ENCODE measurements around the gene VPS37B. TPM values are rescaled to one million over a fixed set of nuclear protein-coding genes. Genes with fewer than 3 reads are reported as not detected.

Gene VPS37B
- total RNA-seq, 1 experiment from 2014 or later: 12.3 TPM

GRCh38 chr12:122845865-122846621 is 49.9 kb downstream of the VPS37B start:
- H3K27me3 Mint-ChIP-seq (ENCODE audit: low read depth): peaks cover 11% of the 10 kb centered on the region
- TF ChIP-seq, protein P1, sequence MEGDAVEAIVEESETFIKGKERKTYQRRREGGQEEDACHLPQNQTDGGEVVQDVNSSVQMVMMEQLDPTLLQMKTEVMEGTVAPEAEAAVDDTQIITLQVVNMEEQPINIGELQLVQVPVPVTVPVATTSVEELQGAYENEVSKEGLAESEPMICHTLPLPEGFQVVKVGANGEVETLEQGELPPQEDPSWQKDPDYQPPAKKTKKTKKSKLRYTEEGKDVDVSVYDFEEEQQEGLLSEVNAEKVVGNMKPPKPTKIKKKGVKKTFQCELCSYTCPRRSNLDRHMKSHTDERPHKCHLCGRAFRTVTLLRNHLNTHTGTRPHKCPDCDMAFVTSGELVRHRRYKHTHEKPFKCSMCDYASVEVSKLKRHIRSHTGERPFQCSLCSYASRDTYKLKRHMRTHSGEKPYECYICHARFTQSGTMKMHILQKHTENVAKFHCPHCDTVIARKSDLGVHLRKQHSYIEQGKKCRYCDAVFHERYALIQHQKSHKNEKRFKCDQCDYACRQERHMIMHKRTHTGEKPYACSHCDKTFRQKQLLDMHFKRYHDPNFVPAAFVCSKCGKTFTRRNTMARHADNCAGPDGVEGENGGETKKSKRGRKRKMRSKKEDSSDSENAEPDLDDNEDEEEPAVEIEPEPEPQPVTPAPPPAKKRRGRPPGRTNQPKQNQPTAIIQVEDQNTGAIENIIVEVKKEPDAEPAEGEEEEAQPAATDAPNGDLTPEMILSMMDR (conservative IDR thresholded peaks at IDR 0.05): no peak
- Histone ChIP-seq H3K9ac (ENCODE audit: extremely low read depth, insufficient read length, low read length) (no peak overlapping the region), H4K8ac (replicated peaks; ENCODE audit: insufficient read length, low read depth, low read length) (no peak overlapping the region), H3T11ph (ENCODE audit: low read length) (no peak overlapping the region), H3K4ac (ENCODE audit: low read depth, low read length) (no peak overlapping the region), H3K56ac (ENCODE audit: insufficient read length, low read depth, low read length) (no peak overlapping the region), H3K18ac (ENCODE audit: insufficient read length, low read depth, low read length) (no peak overlapping the region), H3K79me2 (ENCODE audit: insufficient read depth, low read length) (no peaks in the 10 kb centered on the region), H3K79me1 (ENCODE audit: insufficient read depth, low read depth, low read length, poor library complexity, severe bottlenecking) (no peaks in the 10 kb centered on the region), H3K27ac (ENCODE audit: insufficient read length, low read depth, low read length) (no peak overlapping the region), H2BK5ac (ENCODE audit: insufficient read length, low read length) (no peak overlapping the region), H2AK5ac (ENCODE audit: insufficient read length, low read length) (no peak overlapping the region), H4K5ac (ENCODE audit: insufficient read length, low read depth, low read length) (no peak overlapping the region), H2AFZ (ENCODE audit: low read length) (no peak overlapping the region), H4K91ac (ENCODE audit: insufficient read length, low read depth, low read length) (no peak overlapping the region), H3K23me2 (ENCODE audit: insufficient read length, low read depth, low read length, poor library complexity, severe bottlenecking) (no peaks in the 10 kb centered on the region), H3K14ac (ENCODE audit: insufficient read depth, low read length) (no peak overlapping the region; the same call in 1 of the 2 replicates), H2BK120ac (ENCODE audit: low read depth, low read length, poor library complexity, severe bottlenecking) (no peak overlapping the region), H4K20me1 (ENCODE audit: control insufficient read depth, insufficient read depth, insufficient read length) (no peaks in the 10 kb centered on the region), H3K4me2 (ENCODE audit: insufficient read depth, insufficient read length, low read length) (no peak overlapping the region), H3K27me3 (ENCODE audit: insufficient read depth, low read length) (no peaks in the 10 kb centered on the region), H2BK20ac (ENCODE audit: low read depth, low read length, poor library complexity, severe bottlenecking) (no peak overlapping the region), H3K4me1 (ENCODE audit: insufficient read depth, low read length) (no peaks in the 10 kb centered on the region), H3K9me3 (ENCODE audit: control insufficient read depth, low read depth, low read length) (no peaks in the 10 kb centered on the region), H2BK12ac (ENCODE audit: insufficient read length, low read depth, low read length) (no peak overlapping the region), H2BK15ac (ENCODE audit: low read depth, low read length) (no peak overlapping the region), H3K23ac (ENCODE audit: insufficient read length, low read depth, low read length) (no peak overlapping the region)
- H3K36me3 Mint-ChIP-seq (ENCODE audit: insufficient read depth in 1 of 3, low read depth in 3 of 3): no peaks in the 10 kb centered on the region
- H3K4me3 Mint-ChIP-seq: no peak overlapping the region
- DNase-seq: no peak
- H3K4me1 Mint-ChIP-seq: peaks cover 18 to 19% of the 10 kb centered on the region in 2 experiments
- H3K9me3 Mint-ChIP-seq: no peaks in the 10 kb centered on the region
- peak overlapping the region in 1 of 3 experiments; percentile 72; a peak in 1 of 7 replicates for H3K27ac Mint-ChIP-seq
- WGBS (ENCODE audit: extremely low coverage, insufficient read length, low lambda C conversion rate): no CpG with 5 or more reads among the region's 14 CpGs
